ENCODE measurements around the gene OR10A3. TPM values are rescaled to one million over a fixed set of nuclear protein-coding genes. Genes with fewer than 3 reads are reported as not detected.
"Not testable (repeated sequence)": the region's sequence is repeated elsewhere in the genome, so short reads cannot be mapped to it uniquely, and the experiment has no call there.

The OR10A3 gene, protein sequence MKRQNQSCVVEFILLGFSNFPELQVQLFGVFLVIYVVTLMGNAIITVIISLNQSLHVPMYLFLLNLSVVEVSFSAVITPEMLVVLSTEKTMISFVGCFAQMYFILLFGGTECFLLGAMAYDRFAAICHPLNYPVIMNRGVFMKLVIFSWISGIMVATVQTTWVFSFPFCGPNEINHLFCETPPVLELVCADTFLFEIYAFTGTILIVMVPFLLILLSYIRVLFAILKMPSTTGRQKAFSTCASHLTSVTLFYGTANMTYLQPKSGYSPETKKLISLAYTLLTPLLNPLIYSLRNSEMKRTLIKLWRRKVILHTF
- total RNA-seq (not detected), polyA plus RNA-seq (not detected)
- long read RNA-seq, donor 1 = 0 reads
- long read RNA-seq, donor 2 = 0 reads
- long read RNA-seq, donor 3 = 0 reads

DNA sequence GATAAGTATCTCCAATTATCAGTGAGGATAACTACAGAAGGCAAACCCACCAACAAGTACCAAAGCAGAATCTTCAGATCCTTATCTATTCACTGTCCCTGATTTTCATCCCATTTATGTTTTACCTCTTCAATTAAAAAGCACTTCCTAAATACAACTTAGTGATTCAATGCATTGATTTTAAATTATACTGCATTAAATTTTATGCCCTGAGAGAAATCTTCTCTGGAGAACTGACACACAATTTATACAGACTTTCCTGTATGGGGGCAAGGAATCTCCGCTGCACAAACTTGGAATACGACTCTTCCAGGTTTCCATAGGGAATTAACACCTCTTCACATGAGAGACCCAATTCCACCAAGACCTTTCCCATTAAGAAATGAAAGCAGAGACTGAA, at the start of gene OR10A3:
Gene OR10A3, minus strand, starts transcription at position 101 of the 400 bp plus-strand sequence. CDS start 2,188 bp downstream, outside the sequence.
- Histone ChIP-seq H3K27ac (no peak within 1 kb of the TSS), H3K4me3 (no peak within 1 kb of the TSS), H3K4me1 (no peaks in the 10 kb centered on the region), H3K36me3 (no peaks in the 10 kb centered on the region), H3K27me3 (peaks cover 0 to 5% (median 0%) of the 10 kb centered on the region in 9 donors), H3K9me3 (peaks cover 0 to 27% (median 18%) of the 10 kb centered on the region in 12 donors)
- ATAC-seq (no peak), DNase-seq (no peak)
- TF ChIP-seq, protein P1, sequence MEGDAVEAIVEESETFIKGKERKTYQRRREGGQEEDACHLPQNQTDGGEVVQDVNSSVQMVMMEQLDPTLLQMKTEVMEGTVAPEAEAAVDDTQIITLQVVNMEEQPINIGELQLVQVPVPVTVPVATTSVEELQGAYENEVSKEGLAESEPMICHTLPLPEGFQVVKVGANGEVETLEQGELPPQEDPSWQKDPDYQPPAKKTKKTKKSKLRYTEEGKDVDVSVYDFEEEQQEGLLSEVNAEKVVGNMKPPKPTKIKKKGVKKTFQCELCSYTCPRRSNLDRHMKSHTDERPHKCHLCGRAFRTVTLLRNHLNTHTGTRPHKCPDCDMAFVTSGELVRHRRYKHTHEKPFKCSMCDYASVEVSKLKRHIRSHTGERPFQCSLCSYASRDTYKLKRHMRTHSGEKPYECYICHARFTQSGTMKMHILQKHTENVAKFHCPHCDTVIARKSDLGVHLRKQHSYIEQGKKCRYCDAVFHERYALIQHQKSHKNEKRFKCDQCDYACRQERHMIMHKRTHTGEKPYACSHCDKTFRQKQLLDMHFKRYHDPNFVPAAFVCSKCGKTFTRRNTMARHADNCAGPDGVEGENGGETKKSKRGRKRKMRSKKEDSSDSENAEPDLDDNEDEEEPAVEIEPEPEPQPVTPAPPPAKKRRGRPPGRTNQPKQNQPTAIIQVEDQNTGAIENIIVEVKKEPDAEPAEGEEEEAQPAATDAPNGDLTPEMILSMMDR (IDR thresholded peaks at IDR 0.05) = no peak
- TF ChIP-seq POLR2A (IDR thresholded peaks at IDR 0.05) = no peak
- 87 to 96% (median 89%) methylated on average over 2 of the region's 2 CpGs for WGBS, 4 donors
- intact Hi-C loops (cut with DNase I) = no loop called here

GRCh38 chr11:7987560-7987883, 46.0 kb upstream of the OR10A3 start:
- peak overlapping the region in 11 of 12 donors; percentile 15 to 82 (median 67) for H3K27ac ChIP-seq
- intact Hi-C loops (cut with DNase I) = loop anchor here (2.0 to 10.0 kb wide), 8 partner anchors 95 to 893 kb away; partner anchors contain the start of gene PPFIBP2 (in 1 of the 10)
- not testable (repeated sequence) for DNase-seq, H3K27me3 ChIP-seq, H3K9me3 ChIP-seq, ATAC-seq
- H3K36me3 ChIP-seq = peaks cover 0 to 31% (median 23%) of the 10 kb centered on the region in 9 donors
- peaks cover 9 to 36% (median 25%) of the 10 kb centered on the region in 12 donors for H3K4me1 ChIP-seq
- H3K4me3 ChIP-seq = peak overlapping the region; percentile 64 to 93 (median 74)
- 0 to 1% (median 0%) methylated on average over 6 to 10 of the region's 13 CpGs for WGBS, 4 donors

DNA sequence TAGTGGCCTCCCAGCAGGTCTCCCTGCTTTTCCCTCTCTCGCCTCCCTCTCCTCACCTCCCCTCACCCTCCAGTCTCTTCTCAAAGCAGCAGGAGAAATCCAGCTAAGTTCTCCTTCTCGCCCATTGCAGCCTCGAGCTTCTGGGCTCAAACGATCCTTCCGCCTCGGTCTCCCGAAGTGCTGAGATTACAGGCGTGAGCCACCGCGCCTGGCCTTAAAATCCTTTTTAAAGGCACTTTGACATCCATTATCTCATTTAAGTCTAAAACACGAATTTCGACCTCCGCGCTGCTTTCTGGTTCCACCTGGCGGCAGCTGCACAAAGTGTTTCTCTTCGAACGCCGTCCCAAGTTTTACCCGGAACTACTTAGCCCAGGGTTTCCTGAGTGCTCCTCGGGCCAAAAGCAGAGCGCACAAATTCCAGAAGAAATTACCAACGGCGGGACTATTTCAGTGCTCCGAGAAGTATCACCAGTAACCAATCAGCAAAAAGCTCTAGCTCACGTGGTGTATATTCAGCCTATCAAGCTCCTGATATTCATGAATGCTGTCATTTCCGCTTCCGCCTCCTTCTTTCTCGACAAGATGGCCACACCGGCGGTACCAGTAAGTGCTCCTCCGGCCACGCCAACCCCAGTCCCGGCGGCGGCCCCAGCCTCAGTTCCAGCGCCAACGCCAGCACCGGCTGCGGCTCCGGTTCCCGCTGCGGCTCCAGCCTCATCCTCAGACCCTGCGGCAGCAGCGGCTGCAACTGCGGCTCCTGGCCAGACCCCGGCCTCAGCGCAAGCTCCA, 45.5 kb upstream of the OR10A3 start, which contains the start of gene EIF3F:
Gene EIF3F, plus strand, starts transcription at position 570 of the 792 bp plus-strand sequence. Its CDS starts 16 bp downstream, at position 586.
- intact Hi-C loops (cut with DNase I) = loop anchor here (1.0 to 10.0 kb wide), 9 partner anchors 94 to 892 kb away; partner anchors contain the start of gene PPFIBP2 (in 1 of the 10)
- TF ChIP-seq, protein P1 (IDR thresholded peaks at IDR 0.05) = peak; percentile 75 to 96 (median 84)
- peak in 1 of 2 donors; percentile 52 for TF ChIP-seq POLR2A (IDR thresholded peaks at IDR 0.05)
- peak; percentile 99 to 100 (median 100) for ATAC-seq
- H3K27ac ChIP-seq = peak within 1 kb of the TSS; percentile 11 to 82 (median 67)
- peaks cover 0 to 25% (median 17%) of the 10 kb centered on the region in 9 donors for H3K36me3 ChIP-seq
- WGBS, 4 donors = 0 to 2% (median 1%) methylated on average over 25 to 47 of the region's 47 CpGs
- H3K27me3 ChIP-seq = no peaks in the 10 kb centered on the region
- H3K9me3 ChIP-seq = no peaks in the 10 kb centered on the region
- DNase-seq = peak; percentile 87 to 96 (median 91)
- H3K4me1 ChIP-seq = peaks cover 9 to 36% (median 25%) of the 10 kb centered on the region in 12 donors
- H3K4me3 ChIP-seq = peak within 1 kb of the TSS; percentile 64 to 93 (median 74)

GRCh38 chr11:7983832-7984590, 42.5 kb upstream of the OR10A3 start:
- Histone ChIP-seq H3K27me3 (no peaks in the 10 kb centered on the region), H3K27ac (no peak overlapping the region), H3K36me3 (peaks cover 0 to 5% (median 1%) of the 10 kb centered on the region in 9 donors), H3K4me1 (peaks cover 7 to 23% (median 16%) of the 10 kb centered on the region in 12 donors), H3K9me3 (no peaks in the 10 kb centered on the region), H3K4me3 (no peak overlapping the region)
- no peak for DNase-seq
- 73 to 89% (median 76%) methylated on average over 7 of the region's 7 CpGs for WGBS, 4 donors
- ATAC-seq = no peak
- intact Hi-C loops (cut with DNase I) = loop anchor here in 6 of 10 donors (1.0 to 10.0 kb wide), 5 partner anchors 91 to 889 kb away; no protein-coding TSS in a partner anchor
- TF ChIP-seq POLR2A (IDR thresholded peaks at IDR 0.05) = no peak
- TF ChIP-seq, protein P1 (IDR thresholded peaks at IDR 0.05) = no peak
